SJCRH30 (cell line): ENCODE data around the gene PRMT7. TPM values are rescaled to one million over a fixed set of nuclear protein-coding genes. Genes with fewer than 3 reads are reported as not detected.

Experiments used
- DNase-seq, 2 experiments: peaks; one replicate each; pipeline ENCODE4 v3.0.0-alpha.2; 2015 to 2020
- H3K27ac ChIP-seq: fragments of 250-450 bp; sonication (Bioruptor Pico); 2 replicates; pipeline ENCODE4 v1.5.1; 2020; ENCODE audit warnings: mild to moderate bottlenecking, moderate library complexity
- H3K27me3 ChIP-seq: fragments of 250-450 bp; sonication (Bioruptor Pico); 2 replicates; pipeline ENCODE4 v1.5.1; 2020; ENCODE audit warnings: mild to moderate bottlenecking, moderate library complexity
- H3K36me3 ChIP-seq: fragments of 250-450 bp; sonication (Bioruptor Pico); 2 replicates; pipeline ENCODE4 v1.5.1; 2020; ENCODE audit warnings: mild to moderate bottlenecking, moderate library complexity
- H3K4me1 ChIP-seq: fragments of 250-450 bp; sonication (Bioruptor Pico); 2 replicates; pipeline ENCODE4 v1.5.1; 2020; ENCODE audit warnings: mild to moderate bottlenecking, moderate library complexity
- H3K4me3 ChIP-seq: fragments of 250-450 bp; sonication (Bioruptor Pico); 2 replicates; pipeline ENCODE4 v1.5.1; 2020; ENCODE audit warnings: mild to moderate bottlenecking, moderate library complexity
- H3K9me3 ChIP-seq: fragments of 250-450 bp; sonication (Bioruptor Pico); replicated peaks from 2 replicates; pipeline ENCODE4 v1.5.1; 2020; ENCODE audit warnings: mild to moderate bottlenecking, moderate library complexity
- total RNA-seq: library from RNA; depleted of rRNA; stranded (reverse); fragments of >200 nt; shearing (Covaris generic); gene quantifications from 2 replicates; pipeline ENCODE4 v1.2.3, GENCODE V29; 2014

Gene PRMT7
- total RNA-seq, 1 experiment from 2014 or later: 39.5 TPM

DNA sequence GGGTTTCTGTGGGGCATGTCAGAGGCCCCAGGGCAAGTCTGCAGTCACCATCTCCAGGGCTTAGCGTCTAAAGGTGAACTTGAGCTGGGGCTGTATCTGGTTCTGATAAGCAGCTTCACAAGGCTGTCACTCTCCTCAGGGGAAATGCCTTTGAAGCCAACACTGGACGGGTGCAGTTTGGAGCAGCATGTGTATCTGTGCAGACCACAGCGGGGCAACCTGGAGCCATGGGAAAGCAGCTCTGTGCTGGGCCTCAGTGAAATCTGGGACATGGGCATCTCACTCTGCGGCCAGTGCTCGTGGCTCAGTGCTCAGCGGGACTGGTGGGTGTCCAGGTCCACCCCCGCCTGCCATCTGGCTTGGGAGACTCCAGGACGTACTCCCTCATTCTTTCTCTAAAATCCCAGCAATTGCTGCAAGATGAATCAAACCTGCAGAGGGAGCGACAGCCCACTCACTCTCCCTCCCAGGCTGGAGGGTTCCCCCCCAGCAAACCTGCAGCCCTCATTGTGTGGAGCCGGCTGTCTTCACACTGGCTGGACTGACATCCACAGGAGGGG lies 63.5 kb downstream of the PRMT7 start:
- no peak overlapping the region for H3K27ac ChIP-seq
- H3K9me3 ChIP-seq: no peaks in the 10 kb centered on the region
- no peaks in the 10 kb centered on the region; the same call in 1 of the 2 replicates for H3K27me3 ChIP-seq
- H3K4me1 ChIP-seq: no peaks in the 10 kb centered on the region
- H3K4me3 ChIP-seq: no peak overlapping the region
- DNase-seq: no peak
- no peaks in the 10 kb centered on the region for H3K36me3 ChIP-seq

DNA sequence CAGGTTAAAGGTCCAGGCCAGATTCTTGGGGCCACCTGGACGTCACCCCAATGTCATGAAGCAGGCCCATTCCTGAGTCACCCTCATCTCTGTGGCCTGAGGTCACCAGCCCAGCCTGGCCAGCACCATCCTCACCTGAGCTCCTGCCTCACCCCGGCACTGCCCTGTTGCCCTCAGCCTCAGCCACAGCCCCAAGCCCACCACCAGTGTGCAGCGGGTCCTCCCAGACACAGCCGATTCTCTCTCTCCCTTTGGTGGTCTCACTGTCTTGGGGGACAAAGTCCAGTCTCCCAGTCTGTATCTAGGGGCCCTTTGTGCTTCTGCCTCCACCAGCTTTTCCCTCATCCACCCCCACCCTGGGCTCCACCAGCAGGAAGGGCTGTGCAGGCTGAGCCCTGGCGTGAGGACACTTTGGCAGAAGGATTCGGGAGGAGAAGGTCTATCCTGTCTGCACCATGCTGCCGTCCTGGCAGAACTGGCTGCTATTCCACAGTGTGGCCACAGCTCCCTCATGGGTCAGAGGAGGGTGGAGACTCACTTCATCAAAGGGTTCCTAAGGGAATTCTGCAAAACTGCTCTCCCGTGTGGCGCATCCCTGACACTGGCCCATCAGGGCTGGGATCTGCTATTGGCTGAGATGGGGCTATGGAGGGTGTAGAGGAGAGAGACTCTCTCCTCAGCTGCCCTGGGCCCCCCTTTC lies 64.3 kb downstream of the PRMT7 start:
- Histone ChIP-seq H3K36me3 (no peaks in the 10 kb centered on the region), H3K9me3 (no peaks in the 10 kb centered on the region), H3K4me3 (no peak overlapping the region), H3K27ac (no peak overlapping the region), H3K27me3 (no peaks in the 10 kb centered on the region; the same call in 1 of the 2 replicates), H3K4me1 (no peaks in the 10 kb centered on the region)
- DNase-seq: no peak

DNA sequence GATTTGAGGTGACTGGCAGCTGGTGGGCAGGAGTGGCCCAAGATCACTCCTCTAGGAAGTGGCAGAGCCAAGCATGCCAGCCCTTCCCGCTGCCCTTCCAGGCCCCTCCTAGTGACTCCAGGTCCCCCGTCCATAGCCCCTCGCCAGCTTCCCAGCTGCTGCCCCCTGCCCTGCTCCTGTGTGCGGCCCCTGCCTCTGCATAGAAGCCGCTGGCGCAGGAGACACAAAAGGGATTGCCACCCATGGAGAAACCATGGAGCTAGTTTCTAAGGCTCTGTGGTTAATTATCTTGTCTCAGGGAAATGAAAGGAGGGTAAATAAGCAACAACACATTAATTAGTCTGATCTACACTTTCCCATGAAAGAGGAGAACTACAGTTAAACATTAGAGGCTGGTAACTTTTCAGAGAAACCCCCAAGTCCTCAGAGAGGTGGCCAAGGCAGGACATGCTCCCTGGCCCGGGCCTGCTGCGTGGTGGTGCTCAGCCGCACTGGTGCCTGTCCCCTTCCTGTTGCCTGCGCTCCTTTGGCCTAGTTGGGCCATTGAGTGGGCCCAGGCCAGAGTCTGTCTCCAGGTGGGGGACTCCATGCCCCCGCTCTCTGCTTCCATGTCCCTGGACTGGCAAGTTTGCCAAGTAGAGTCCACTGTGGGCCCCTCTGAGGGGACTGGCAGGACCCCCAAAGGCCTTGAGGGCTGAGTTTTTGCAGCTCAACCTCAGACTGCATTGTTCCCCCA lies 65.2 kb downstream of the PRMT7 start:
- Histone ChIP-seq H3K36me3 (no peaks in the 10 kb centered on the region), H3K27me3 (no peaks in the 10 kb centered on the region; the same call in 1 of the 2 replicates), H3K27ac (no peak overlapping the region), H3K9me3 (no peaks in the 10 kb centered on the region), H3K4me1 (no peaks in the 10 kb centered on the region), H3K4me3 (no peak overlapping the region)
- no peak for DNase-seq

DNA sequence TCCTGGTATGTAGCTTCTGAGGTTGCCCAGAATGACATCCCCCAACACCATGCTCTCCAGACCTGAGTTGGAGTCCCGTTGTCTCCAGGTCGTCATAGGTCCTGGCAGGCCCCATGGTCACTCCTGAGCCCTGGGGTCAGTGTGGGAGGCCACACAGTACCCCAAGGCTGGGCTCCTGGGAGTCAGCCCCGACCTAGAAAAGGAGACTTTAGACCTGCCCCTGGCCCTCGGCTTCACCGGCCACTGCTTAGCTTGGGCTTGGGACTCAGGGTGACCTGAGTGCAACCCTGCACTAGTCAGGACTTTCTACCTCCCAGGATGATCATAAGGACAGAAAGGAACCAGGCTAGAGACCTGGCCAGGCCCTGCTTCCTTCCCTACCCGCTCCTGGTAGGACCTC lies 65.8 kb downstream of the PRMT7 start:
- Histone ChIP-seq H3K9me3 (no peaks in the 10 kb centered on the region), H3K4me1 (no peaks in the 10 kb centered on the region), H3K27me3 (no peaks in the 10 kb centered on the region; the same call in 1 of the 2 replicates), H3K4me3 (no peak overlapping the region), H3K27ac (no peak overlapping the region), H3K36me3 (no peaks in the 10 kb centered on the region)
- no peak for DNase-seq

DNA sequence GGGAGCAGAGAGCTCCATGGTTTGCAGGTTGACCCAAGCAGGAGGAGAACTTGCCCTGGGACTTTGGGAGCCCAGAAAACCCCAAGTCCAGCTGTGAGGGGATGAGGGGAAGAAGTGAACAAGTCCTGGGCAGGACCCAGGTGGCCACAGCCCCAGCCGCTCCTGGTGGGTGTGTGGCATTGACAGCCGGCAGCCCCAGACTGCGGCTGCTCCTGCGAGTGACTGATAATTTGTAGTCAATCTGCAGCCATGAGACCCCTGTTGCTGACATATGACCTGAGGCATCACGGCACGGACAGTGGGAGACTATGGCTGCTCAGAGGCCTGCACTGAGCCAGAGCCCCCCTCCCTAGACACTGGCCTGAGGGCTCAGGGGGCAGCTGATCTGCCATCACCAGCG lies 66.4 kb downstream of the PRMT7 start:
- no peak overlapping the region for H3K4me3 ChIP-seq
- no peaks in the 10 kb centered on the region for H3K36me3 ChIP-seq
- H3K4me1 ChIP-seq: no peaks in the 10 kb centered on the region
- no peaks in the 10 kb centered on the region for H3K9me3 ChIP-seq
- H3K27ac ChIP-seq: no peak overlapping the region
- no peaks in the 10 kb centered on the region; the same call in 1 of the 2 replicates for H3K27me3 ChIP-seq
- no peak for DNase-seq

DNA sequence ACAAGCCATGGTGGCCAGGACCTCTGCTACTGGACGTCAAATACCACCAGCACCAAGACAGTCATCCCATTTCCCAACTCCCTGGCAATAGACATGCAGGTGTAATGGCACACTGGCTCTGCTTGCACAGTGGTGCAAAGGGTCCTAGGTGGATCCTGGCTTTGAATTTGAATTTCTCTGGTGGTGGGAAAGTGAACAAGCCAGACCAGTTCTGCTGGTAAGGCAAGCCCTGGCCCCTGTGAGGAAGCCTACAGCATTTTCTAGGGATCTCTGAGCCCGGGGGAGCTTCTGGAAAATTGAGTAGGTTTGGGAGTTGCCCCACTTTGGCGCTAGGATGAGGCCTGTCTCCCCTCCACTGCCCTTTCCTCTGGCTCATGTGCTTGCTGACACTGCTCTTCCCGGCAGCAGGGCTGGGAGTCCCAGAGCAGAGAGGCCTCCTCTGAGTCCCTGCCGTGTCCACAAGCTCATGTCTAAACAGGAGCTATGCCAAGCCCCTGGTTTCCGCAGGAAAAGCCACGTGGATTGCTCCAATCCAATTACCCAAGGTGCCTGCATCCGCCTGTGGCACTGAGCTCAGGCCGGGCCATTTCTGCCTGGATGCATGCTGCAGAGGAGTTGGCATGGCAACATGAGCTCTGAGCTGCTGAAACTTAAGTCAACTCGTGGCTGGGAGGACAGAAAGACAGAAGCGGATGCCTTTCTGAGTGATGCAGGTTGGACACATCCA lies 67.0 kb downstream of the PRMT7 start:
- H3K27me3 ChIP-seq: no peaks in the 10 kb centered on the region; the same call in 1 of the 2 replicates
- H3K27ac ChIP-seq: no peak overlapping the region
- no peak overlapping the region for H3K4me3 ChIP-seq
- no peak for DNase-seq
- no peaks in the 10 kb centered on the region for H3K36me3 ChIP-seq
- H3K9me3 ChIP-seq: no peaks in the 10 kb centered on the region
- H3K4me1 ChIP-seq: no peaks in the 10 kb centered on the region

DNA sequence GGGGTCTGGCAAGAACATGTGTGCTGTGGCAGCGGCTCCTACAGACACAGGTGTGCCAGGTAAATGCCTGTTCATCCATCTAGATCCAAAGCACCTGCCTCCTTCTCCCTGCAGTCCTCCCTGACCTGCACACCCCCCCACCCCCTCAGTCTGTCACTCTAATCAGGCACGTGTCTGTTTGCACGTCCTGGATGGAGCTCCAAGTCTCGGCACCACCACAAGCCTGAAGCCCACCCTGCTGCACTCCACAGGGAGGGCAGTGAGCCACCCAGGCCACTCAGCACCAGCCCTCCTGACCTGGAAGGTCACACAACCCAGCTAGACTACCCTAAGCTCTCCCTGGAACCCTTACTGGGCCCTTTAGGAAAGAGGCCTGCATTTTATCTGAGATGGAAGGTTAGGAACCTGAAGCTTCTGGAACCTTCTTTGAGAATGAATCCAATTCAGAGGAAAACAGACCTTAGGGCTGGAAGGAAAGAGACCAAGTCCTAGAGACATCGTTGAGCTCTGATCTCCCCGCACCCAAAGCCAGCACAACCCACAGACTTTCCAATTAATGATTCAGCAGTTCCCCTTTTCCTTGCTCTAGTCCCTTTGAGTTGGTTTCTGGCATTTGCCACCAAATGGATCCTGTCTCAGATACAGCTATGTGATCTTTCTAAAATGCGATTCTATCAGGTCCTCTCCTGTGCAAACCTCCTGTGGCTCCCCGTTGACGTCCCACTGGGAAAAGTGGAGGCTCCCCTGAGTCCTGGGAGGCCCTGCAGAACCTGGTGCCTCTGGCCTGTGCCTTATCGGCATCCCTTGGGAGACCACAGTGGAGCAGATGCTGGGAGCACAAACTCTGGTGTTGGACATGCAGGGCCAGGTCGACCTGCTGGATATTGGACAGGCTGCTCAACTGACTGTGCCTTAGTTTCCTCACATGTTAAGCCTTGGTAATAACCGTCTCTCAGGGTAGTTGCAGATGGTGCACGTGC lies 67.9 kb downstream of the PRMT7 start:
- H3K36me3 ChIP-seq: no peaks in the 10 kb centered on the region
- DNase-seq: no peak
- H3K4me1 ChIP-seq: no peaks in the 10 kb centered on the region
- no peak overlapping the region for H3K4me3 ChIP-seq
- no peaks in the 10 kb centered on the region; the same call in 1 of the 2 replicates for H3K27me3 ChIP-seq
- no peaks in the 10 kb centered on the region for H3K9me3 ChIP-seq
- H3K27ac ChIP-seq: no peak overlapping the region

DNA sequence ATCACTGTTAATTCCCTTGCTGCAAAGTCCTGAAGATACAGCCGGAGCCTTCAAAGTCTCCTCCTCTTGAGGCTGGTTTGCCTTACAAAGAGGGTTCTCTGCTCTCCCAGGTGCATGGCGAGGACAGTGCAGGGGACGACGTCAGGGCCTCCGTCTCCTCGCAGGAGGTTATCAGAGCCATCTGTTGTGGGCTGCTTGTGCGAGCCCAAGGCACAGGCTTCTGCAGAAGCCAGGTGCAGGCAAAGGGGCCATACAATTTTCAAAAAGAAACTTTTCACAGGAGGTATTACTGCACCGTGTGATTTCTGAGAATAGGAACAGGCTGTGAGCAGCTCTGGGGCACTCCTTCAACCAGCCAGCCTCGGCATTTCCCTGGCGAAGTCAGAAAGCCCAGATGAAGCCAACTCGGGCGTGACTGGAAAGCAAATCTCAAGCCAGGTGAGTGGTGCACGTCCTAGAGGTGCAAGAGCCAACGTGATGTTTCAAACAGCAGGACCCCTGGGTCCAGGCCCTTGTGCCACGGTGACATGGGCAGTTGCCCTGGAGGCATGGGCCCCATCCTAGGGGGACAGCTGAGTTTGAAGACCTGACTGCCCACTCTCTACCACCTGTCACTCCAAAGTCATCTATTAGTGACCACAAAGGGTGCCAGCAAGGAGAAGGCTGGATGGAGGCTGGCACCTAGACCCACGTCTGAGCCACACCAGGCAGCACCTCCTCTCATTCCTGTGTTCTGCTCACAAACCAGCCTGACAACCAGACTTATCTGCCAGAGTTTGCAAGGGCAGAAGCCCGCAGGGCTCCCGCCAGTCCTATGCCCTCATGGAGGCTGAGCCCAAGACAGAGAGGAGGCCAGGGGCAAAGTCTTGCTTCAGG lies 68.9 kb downstream of the PRMT7 start:
- Histone ChIP-seq H3K27ac (no peak overlapping the region), H3K4me1 (no peaks in the 10 kb centered on the region), H3K36me3 (no peaks in the 10 kb centered on the region), H3K4me3 (no peak overlapping the region), H3K27me3 (no peaks in the 10 kb centered on the region; the same call in 1 of the 2 replicates), H3K9me3 (no peaks in the 10 kb centered on the region)
- DNase-seq: no peak

GRCh38 chr16:68380348-68380670 lies 69.5 kb downstream of the PRMT7 start:
- H3K36me3 ChIP-seq: no peaks in the 10 kb centered on the region
- H3K27ac ChIP-seq: no peak overlapping the region
- no peaks in the 10 kb centered on the region for H3K9me3 ChIP-seq
- no peak for DNase-seq
- H3K4me1 ChIP-seq: no peaks in the 10 kb centered on the region
- H3K4me3 ChIP-seq: no peak overlapping the region
- H3K27me3 ChIP-seq: no peaks in the 10 kb centered on the region; the same call in 1 of the 2 replicates

GRCh38 chr16:68380676-68381362 lies 70.0 kb downstream of the PRMT7 start:
- no peak overlapping the region for H3K4me3 ChIP-seq
- no peaks in the 10 kb centered on the region for H3K9me3 ChIP-seq
- no peaks in the 10 kb centered on the region for H3K36me3 ChIP-seq
- H3K27me3 ChIP-seq: no peaks in the 10 kb centered on the region
- H3K27ac ChIP-seq: no peak overlapping the region
- no peak for DNase-seq
- no peaks in the 10 kb centered on the region for H3K4me1 ChIP-seq

- Histone ChIP-seq H3K4me1 (no peaks in the 10 kb centered on the region), H3K9me3 (no peaks in the 10 kb centered on the region), H3K27me3 (no peaks in the 10 kb centered on the region), H3K36me3 (no peaks in the 10 kb centered on the region), H3K27ac (no peak overlapping the region), H3K4me3 (no peak overlapping the region)
- DNase-seq: peak in 1 of 2 experiments; percentile 32
Measured at GRCh38 chr16:68381363-68381724, 70.5 kb downstream of the PRMT7 start.

- DNase-seq: peak in 1 of 2 experiments; percentile 13
Measured at GRCh38 chr16:68382296-68382718, 71.5 kb downstream of the PRMT7 start.

GRCh38 chr16:68383858-68384257 lies 73.0 kb downstream of the PRMT7 start:
- H3K27me3 ChIP-seq: no peaks in the 10 kb centered on the region
- H3K4me1 ChIP-seq: no peaks in the 10 kb centered on the region
- no peak overlapping the region for H3K4me3 ChIP-seq
- H3K9me3 ChIP-seq: no peaks in the 10 kb centered on the region
- no peak for DNase-seq
- H3K36me3 ChIP-seq: no peaks in the 10 kb centered on the region
- H3K27ac ChIP-seq: no peak overlapping the region

More at GRCh38 chr16:68382296-68382718, 71.5 kb downstream of the PRMT7 start:
- no peaks in the 10 kb centered on the region for H3K36me3 ChIP-seq
- H3K27ac ChIP-seq: no peak overlapping the region
- H3K27me3 ChIP-seq: no peaks in the 10 kb centered on the region
- H3K9me3 ChIP-seq: no peaks in the 10 kb centered on the region
- H3K4me3 ChIP-seq: no peak overlapping the region
- no peaks in the 10 kb centered on the region for H3K4me1 ChIP-seq
